Epithelial cell of proximal tubule (primary cell): ENCODE measurements around the gene ATP5F1C. TPM values are rescaled to one million over a fixed set of nuclear protein-coding genes. Genes with fewer than 3 reads are reported as not detected.

ENCODE experiments used
- DNase-seq: peaks from one replicate; pipeline ENCODE4 v3.0.0-alpha.2; 2011; ENCODE audit warnings: low read depth
- H3K4me3 ChIP-seq: 2 replicates; pipeline ENCODE4 v1.5.1; 2011; ENCODE audit warnings: low read depth, mild to moderate bottlenecking, low read length
- total RNA-seq: library from RNA; depleted of rRNA; stranded (reverse); fragments of >200 nt; gene quantifications from 2 replicates; pipeline ENCODE4 v1.2.3, GENCODE V29; 2015
- TF ChIP-seq, protein P1 (sequence below): conservative IDR thresholded peaks from 2 replicates; pipeline ENCODE4 v1.5.1; 2012; ENCODE audit warnings: low read depth, mild to moderate bottlenecking, low read length

ATP5F1C gene
- total RNA-seq, 1 donor from 2014 or later, result 285 TPM

DNA sequence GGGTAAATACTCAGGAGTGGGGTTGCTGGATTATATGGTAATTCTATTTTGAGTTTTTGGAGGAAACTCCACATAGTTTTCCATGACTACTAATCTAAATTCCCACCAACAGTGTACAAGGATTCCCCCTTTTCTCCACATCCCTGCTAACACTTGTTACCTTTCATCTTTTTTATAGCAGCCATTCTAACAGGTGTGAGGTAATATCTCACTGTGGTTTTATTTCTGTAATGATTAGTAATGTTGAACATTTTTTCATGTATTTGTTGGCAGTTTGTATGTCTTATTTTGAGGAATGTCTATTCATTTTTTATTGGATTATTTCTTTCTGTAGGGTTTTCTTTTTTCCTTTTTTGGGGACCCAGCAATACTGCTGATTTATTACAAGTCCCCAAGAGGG lies 45.2 kb downstream of the ATP5F1C start:
- no peak for DNase-seq
- TF ChIP-seq, protein P1, sequence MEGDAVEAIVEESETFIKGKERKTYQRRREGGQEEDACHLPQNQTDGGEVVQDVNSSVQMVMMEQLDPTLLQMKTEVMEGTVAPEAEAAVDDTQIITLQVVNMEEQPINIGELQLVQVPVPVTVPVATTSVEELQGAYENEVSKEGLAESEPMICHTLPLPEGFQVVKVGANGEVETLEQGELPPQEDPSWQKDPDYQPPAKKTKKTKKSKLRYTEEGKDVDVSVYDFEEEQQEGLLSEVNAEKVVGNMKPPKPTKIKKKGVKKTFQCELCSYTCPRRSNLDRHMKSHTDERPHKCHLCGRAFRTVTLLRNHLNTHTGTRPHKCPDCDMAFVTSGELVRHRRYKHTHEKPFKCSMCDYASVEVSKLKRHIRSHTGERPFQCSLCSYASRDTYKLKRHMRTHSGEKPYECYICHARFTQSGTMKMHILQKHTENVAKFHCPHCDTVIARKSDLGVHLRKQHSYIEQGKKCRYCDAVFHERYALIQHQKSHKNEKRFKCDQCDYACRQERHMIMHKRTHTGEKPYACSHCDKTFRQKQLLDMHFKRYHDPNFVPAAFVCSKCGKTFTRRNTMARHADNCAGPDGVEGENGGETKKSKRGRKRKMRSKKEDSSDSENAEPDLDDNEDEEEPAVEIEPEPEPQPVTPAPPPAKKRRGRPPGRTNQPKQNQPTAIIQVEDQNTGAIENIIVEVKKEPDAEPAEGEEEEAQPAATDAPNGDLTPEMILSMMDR, result no peak
- no peak overlapping the region for H3K4me3 ChIP-seq

DNA sequence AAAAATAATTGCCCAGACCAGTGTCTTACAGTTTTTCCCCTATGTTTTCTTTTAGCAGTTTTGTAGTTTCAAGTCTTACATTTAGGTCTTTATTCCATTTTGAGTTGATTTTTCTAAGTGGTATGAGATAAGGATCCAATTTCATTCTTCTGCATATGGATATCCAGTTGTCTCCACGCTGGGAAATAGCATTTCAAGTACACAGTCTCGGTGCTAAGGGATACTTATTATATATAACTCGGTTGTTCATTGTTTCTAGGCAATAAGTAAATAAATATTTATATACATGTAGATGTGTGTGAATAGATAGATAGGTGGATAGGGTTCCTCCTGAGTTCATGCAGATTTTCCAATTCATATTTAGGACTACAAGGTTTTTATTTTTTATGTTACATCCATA lies 46.3 kb downstream of the ATP5F1C start:
- no peak for DNase-seq
- no peak overlapping the region for H3K4me3 ChIP-seq
- TF ChIP-seq, protein P1, result no peak

DNA sequence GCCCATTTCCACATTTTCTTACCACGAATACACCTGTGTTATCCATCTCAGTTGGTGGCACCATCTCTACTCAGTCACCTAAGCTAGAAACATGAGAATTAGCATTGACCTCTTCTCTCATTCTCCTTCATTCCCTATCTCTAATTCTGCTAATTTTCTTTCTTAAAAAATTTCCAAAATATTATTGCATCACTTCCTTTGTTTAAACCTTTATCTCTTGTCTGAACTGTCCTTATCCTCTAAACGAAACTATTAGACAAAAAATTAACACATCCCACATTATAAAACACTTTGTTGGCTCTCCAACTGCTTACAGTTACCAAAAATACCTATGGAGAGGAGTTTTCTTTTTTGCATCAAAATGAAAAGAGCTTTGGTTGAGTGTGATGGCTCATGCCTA lies 48.6 kb downstream of the ATP5F1C start:
- TF ChIP-seq, protein P1, result no peak
- H3K4me3 ChIP-seq, result no peak overlapping the region
- no peak for DNase-seq

DNA sequence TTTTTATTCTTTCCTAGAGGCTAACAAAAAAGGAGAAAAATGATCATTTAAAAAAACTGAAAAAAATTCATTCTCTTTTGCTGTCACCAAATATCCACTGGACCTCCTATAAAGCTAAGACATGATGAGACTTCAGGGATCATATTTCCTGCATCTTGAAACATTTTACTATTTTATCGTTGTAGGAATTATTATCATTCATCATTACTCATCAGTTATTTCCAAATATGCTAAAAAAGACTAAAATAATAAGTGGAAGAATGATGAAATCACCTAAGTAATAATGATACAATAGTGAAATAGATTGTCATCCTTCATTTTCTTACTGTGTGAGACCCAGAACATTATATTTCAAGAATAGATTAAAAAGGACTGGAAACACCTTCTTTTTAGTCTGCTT lies 58.6 kb downstream of the ATP5F1C start:
- H3K4me3 ChIP-seq, result no peak overlapping the region
- no peak for DNase-seq
- TF ChIP-seq, protein P1, result no peak

DNA sequence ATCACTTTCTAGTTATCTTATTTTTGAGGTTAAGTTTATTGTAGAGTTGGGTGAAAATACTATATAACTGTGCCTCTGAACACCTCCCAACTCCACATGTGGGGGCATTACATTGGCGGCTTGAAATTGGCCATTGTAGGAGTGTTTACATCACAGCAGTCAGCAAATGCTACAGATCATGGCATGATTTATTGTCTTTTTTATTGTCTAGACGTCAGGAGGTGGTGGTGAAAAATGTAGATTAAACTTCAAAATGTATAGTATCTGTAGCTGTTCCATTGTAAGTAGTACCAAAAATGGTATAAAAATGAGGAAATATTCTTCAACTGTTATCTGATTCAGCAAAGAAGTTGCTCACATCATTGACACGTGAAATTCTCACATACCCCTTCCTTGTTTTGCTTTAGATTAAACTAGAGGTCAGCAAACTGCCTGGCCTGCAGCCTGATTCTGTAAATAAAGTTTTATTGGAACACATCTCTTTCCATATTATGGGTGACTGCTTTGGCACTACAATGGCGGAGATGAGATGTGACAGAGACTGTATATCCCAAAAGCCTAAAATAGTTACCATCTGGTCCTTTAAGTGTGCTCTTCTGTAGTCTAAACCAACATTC lies 65.4 kb downstream of the ATP5F1C start:
- TF ChIP-seq, protein P1, result no peak
- H3K4me3 ChIP-seq, result no peak overlapping the region
- DNase-seq, result no peak

DNA sequence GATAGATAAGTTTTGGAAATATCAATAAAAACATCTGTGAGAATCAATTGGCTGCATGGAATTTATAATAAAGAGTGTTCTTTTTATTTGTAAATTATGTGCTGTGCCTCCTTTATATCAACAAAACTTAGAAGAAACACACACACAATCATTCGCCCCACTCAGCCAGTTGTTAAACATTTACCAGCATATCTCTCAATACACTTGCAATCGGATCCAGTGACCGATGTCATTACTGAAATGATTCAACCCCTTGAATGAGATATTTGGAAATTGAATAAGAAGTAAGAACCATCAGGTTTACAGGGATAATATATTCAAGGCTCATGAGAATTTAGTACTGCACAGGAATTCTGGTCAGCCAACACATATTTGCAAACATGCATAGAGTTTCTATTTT lies 65.9 kb downstream of the ATP5F1C start:
- DNase-seq, result peak; percentile 18
- TF ChIP-seq, protein P1, result no peak
- H3K4me3 ChIP-seq, result no peak overlapping the region

DNA sequence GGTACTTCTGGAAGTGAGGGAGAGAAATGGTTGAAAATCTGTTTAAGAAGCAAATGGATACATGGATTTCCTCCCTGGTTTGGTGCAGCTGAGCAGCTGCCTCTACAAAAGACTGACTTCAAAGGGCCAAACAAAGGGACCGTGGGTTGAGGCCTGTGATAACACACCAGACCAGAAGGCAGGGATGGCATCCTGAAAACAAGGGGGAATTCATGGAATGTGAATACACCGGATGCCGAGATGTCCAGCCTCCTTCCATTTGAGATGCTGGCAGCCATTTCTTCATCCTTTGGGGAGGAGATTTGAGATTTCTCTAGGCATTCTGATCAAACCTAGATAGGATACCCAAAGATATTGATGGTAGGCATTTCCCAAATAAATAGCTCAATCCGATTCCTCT lies 67.2 kb downstream of the ATP5F1C start:
- no peak for DNase-seq
- H3K4me3 ChIP-seq, result no peak overlapping the region
- TF ChIP-seq, protein P1, result no peak
